Upper lobe of right lung (tissue), 1 donor: ENCODE results near the gene PPIG. TPM values are rescaled to one million over a fixed set of nuclear protein-coding genes. Genes with fewer than 3 reads are reported as not detected.

Source experiments
- ATAC-seq: fragments of 200-7000 bp; cut with Tn5 transposase; one replicate; pipeline ENCODE4 v1.9.1; 2020; ENCODE audit warnings: mild to moderate bottlenecking, moderate library complexity
- DNase-seq: peaks from one replicate; pipeline ENCODE4 v3.0.0-alpha.2; 2020
- H3K27ac ChIP-seq: fragments of 200-600 bp; one replicate; pipeline ENCODE4 v1.8.0; 2022
- H3K27me3 ChIP-seq: fragments of 200-600 bp; one replicate; pipeline ENCODE4 v1.8.0; 2022; ENCODE audit warnings: mild to moderate bottlenecking
- H3K36me3 ChIP-seq: fragments of 200-600 bp; one replicate; pipeline ENCODE4 v1.8.0; 2022
- H3K4me1 ChIP-seq: fragments of 200-600 bp; one replicate; pipeline ENCODE4 v1.8.0; 2022
- H3K4me3 ChIP-seq: fragments of 200-600 bp; one replicate; pipeline ENCODE4 v1.8.0; 2022; ENCODE audit warnings: mild to moderate bottlenecking
- H3K9me3 ChIP-seq: fragments of 200-600 bp; one replicate; pipeline ENCODE4 v1.8.0; 2022
- CTCF ChIP-seq: fragments of 200-600 bp; IDR thresholded peaks from one replicate; pipeline ENCODE4 v1.8.0; 2022; ENCODE audit warnings: antibody characterized with exemption
- intact Hi-C: fragments of 100-400 bp; cut with DNase I; formaldehyde crosslinking; loops from one replicate; pipeline ENCODE4 v1.11.0; 2022
- total RNA-seq: library from RNA; stranded (reverse); fragmentation: NEBNext Ultra II Directional; extraction: Animal tissue kit (Norgen Biotek cat#: 25700); gene quantifications from one replicate; pipeline ENCODE4 v1.2.1, GENCODE V29; 2021
- donor health status: DM: no; HTN: yes; CAD: no; lungs with severe emphysema.

Gene PPIG
- total RNA-seq, 1 donor from 2014 or later, result 50.5 TPM

- DNase-seq (no peak), ATAC-seq (no peak)
- intact Hi-C loops, result no loop called here
- TF ChIP-seq CTCF, result no peak
- no peak overlapping the region for H3K27ac ChIP-seq
- peaks cover 67% of the 10 kb centered on the region for H3K36me3 ChIP-seq
- no peaks in the 10 kb centered on the region for H3K27me3 ChIP-seq
- H3K9me3 ChIP-seq, result no peaks in the 10 kb centered on the region
- no peaks in the 10 kb centered on the region for H3K4me1 ChIP-seq
- H3K4me3 ChIP-seq, result no peak overlapping the region
Observed at GRCh38 chr2:169625781-169626180, 41.6 kb downstream of the PPIG start.

- Histone ChIP-seq H3K27ac (no peak overlapping the region), H3K27me3 (no peaks in the 10 kb centered on the region), H3K4me1 (no peaks in the 10 kb centered on the region), H3K4me3 (no peak overlapping the region), H3K36me3 (peaks cover 68% of the 10 kb centered on the region), H3K9me3 (no peaks in the 10 kb centered on the region)
- TF ChIP-seq CTCF, result no peak
- intact Hi-C loops, result no loop called here
- ATAC-seq, result no peak
- DNase-seq, result no peak
Observed at GRCh38 chr2:169636440-169637097, 52.4 kb downstream of the PPIG start.

GRCh38 chr2:169637620-169638019, 53.5 kb downstream of the PPIG start:
- Histone ChIP-seq H3K4me3 (no peak overlapping the region), H3K36me3 (peaks cover 58% of the 10 kb centered on the region), H3K27ac (no peak overlapping the region), H3K9me3 (no peaks in the 10 kb centered on the region), H3K4me1 (no peaks in the 10 kb centered on the region), H3K27me3 (no peaks in the 10 kb centered on the region)
- no peak for TF ChIP-seq CTCF
- intact Hi-C loops, result no loop called here
- no peak for DNase-seq
- ATAC-seq, result no peak

- no peak overlapping the region for H3K27ac ChIP-seq
- intact Hi-C loops, result no loop called here
- no peaks in the 10 kb centered on the region for H3K4me1 ChIP-seq
- H3K9me3 ChIP-seq, result no peaks in the 10 kb centered on the region
- no peak for TF ChIP-seq CTCF
- DNase-seq, result no peak
- no peaks in the 10 kb centered on the region for H3K27me3 ChIP-seq
- peaks cover 35% of the 10 kb centered on the region for H3K36me3 ChIP-seq
- no peak overlapping the region for H3K4me3 ChIP-seq
- no peak for ATAC-seq
Observed at GRCh38 chr2:169640104-169640503, 56.0 kb downstream of the PPIG start.

GRCh38 chr2:169641464-169641863, 57.3 kb downstream of the PPIG start:
- Histone ChIP-seq H3K4me3 (no peak overlapping the region), H3K27ac (no peak overlapping the region), H3K36me3 (peaks cover 22% of the 10 kb centered on the region), H3K4me1 (no peaks in the 10 kb centered on the region), H3K27me3 (no peaks in the 10 kb centered on the region), H3K9me3 (no peaks in the 10 kb centered on the region)
- no peak for ATAC-seq
- intact Hi-C loops, result no loop called here
- DNase-seq, result no peak
- no peak for TF ChIP-seq CTCF

GRCh38 chr2:169644173-169644572, 60.0 kb downstream of the PPIG start:
- Histone ChIP-seq H3K4me1 (no peaks in the 10 kb centered on the region), H3K27me3 (no peaks in the 10 kb centered on the region), H3K9me3 (no peaks in the 10 kb centered on the region), H3K4me3 (no peak overlapping the region), H3K27ac (no peak overlapping the region), H3K36me3 (no peaks in the 10 kb centered on the region)
- DNase-seq, result no peak
- intact Hi-C loops, result no loop called here
- ATAC-seq, result no peak
- TF ChIP-seq CTCF, result no peak
